ENCODE measurements around the gene TLCD2.

DNA sequence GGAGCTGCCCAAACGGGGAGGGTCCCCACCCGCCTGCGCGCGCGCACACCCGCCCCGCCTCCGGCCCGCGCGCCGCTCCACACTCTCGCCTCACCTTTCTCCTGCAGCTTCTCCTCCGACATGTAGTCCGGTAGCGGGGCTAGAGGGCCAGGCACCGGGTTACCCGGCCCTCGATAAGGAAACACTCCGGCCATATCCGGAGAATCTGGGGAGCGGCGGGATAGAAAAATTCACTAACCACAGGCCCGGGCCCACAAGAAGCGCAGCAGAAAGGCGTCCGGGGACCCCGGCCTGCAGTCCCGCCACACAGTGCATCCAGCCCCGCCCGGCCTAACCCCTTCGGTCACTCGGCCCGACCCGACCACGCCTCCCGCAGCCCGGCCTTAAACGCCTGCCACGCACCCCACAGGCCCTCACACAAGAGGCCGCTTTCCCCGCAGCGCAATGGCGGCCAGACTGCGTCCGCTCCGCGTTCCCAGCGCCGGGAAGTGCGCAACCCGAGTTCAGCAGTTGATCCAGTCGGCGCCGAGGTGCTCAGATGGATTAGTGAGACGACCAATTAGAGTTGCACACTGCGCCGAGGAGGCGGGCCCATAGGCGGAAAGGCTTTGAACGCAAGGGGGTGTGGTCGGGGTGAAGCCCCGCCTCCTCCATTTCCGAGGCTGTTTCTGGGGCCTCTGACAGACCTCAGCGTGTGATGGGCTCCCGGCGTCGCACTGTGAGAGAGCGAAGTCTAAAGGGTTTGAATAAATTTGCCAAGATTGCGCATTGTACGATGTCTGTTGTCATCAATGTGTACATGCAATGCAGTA, 25.6 kb downstream of the TLCD2 start, which contains the start of gene PRPF8:
- TF ChIP-seq CREB1 (IDR thresholded peaks at IDR 0.05; ENCODE audit: low read depth): peak; percentile 76
- TF ChIP-seq TEAD4 (IDR thresholded peaks at IDR 0.05): 0 out of 2 replicates have a peak, but pooled peaks have one; percentile 21
- TF ChIP-seq EP300 (IDR thresholded peaks at IDR 0.05; ENCODE audit: borderline replicate concordance): peak; percentile 15; the same call in 1 of the 2 replicates
- TF ChIP-seq CEBPB (IDR thresholded peaks at IDR 0.05): 0 out of 2 replicates have a peak, but pooled peaks have one; percentile 2
- peak; percentile 75 for TF ChIP-seq TCF12 (IDR thresholded peaks at IDR 0.05; ENCODE audit: low read depth)
- no peak for TF ChIP-seq RAD21 (IDR thresholded peaks at IDR 0.05; ENCODE audit: low read depth)
- TF ChIP-seq, protein P1, sequence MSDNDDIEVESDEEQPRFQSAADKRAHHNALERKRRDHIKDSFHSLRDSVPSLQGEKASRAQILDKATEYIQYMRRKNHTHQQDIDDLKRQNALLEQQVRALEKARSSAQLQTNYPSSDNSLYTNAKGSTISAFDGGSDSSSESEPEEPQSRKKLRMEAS (IDR thresholded peaks at IDR 0.05): peak; percentile 85
- TF ChIP-seq TAF1 (IDR thresholded peaks at IDR 0.05; ENCODE audit: low read depth): peak; percentile 76; the same call in 1 of the 2 replicates
